ENCODE data around the gene POLR3B.

DNA sequence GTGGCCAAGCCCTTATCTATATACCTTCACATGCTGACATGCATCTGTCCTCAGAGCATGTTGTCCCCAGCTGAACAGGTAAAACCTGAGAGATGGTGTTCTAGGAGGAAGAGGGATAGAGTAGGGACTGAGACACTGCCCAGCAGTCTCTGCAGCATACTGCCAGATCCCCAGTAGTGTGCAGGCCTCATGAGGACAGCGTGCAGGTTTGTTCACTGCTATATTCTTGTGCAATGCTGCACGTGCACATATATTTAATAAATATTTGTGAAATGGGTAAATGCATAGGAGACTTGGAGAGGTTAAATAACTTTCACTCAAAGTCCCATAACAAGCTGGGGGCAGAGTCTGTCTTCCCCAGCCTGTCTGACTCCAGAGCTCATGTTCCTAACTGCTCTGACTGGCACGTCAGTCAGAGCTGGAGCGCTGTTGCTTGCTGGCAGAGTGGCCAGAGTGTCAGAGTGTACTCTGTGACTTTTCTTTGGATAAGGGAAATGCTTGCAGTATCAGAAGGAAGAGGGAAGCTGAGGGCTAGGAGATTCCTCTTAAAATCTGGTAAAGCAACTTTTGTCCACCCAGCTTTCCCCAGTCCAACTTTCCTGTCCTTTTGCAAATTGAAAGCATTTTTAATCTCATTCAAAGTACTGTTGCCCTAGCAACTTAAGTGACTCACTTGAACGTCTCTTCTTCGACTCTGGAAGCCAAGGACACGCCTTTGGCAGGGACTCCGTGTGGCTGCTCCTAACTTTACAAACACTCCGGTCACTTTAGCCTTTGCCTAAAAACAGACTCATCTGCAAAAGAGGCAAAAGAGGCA lies 14.9 kb upstream of the POLR3B start:
- TF ChIP-seq, protein P1, sequence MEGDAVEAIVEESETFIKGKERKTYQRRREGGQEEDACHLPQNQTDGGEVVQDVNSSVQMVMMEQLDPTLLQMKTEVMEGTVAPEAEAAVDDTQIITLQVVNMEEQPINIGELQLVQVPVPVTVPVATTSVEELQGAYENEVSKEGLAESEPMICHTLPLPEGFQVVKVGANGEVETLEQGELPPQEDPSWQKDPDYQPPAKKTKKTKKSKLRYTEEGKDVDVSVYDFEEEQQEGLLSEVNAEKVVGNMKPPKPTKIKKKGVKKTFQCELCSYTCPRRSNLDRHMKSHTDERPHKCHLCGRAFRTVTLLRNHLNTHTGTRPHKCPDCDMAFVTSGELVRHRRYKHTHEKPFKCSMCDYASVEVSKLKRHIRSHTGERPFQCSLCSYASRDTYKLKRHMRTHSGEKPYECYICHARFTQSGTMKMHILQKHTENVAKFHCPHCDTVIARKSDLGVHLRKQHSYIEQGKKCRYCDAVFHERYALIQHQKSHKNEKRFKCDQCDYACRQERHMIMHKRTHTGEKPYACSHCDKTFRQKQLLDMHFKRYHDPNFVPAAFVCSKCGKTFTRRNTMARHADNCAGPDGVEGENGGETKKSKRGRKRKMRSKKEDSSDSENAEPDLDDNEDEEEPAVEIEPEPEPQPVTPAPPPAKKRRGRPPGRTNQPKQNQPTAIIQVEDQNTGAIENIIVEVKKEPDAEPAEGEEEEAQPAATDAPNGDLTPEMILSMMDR (IDR thresholded peaks at IDR 0.05), result no peak
- no peak for TF ChIP-seq POLR2A (IDR thresholded peaks at IDR 0.05)

Data from testis (tissue), 2 donors.